Medulla oblongata (tissue), 1 donor: Measurements from ENCODE around the gene CDC42EP4.
"Not testable (repeated sequence)": the region's sequence is repeated elsewhere in the genome, so short reads cannot be mapped to it uniquely, and the experiment has no call there.

Experiments
- DNase-seq: peaks from one replicate; pipeline ENCODE4 v3.0.0-alpha.2; 2015; ENCODE audit errors: extremely low spot score

The CDC42EP4 gene

DNA sequence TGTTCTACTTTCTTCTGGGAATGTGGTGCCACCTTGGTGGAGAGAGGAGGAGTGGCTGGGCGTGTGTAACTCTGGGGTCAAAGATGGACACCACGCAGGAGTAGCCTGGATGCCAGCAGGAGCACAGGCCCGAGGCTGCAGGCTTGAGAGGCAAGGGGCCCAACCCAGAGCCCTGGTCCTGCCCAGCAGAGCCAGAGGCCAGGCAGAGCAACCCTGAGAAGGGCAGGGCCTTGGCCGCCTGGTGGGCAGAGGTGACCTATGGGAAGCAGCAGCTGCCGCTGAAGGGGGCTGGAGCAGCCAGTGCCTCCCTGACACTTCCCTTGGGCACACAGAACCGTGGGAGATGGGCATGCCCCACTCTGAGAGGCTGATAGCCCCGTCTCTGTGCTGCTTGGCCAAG is 32.1 kb downstream of the CDC42EP4 start:
- DNase-seq = no peak

DNA sequence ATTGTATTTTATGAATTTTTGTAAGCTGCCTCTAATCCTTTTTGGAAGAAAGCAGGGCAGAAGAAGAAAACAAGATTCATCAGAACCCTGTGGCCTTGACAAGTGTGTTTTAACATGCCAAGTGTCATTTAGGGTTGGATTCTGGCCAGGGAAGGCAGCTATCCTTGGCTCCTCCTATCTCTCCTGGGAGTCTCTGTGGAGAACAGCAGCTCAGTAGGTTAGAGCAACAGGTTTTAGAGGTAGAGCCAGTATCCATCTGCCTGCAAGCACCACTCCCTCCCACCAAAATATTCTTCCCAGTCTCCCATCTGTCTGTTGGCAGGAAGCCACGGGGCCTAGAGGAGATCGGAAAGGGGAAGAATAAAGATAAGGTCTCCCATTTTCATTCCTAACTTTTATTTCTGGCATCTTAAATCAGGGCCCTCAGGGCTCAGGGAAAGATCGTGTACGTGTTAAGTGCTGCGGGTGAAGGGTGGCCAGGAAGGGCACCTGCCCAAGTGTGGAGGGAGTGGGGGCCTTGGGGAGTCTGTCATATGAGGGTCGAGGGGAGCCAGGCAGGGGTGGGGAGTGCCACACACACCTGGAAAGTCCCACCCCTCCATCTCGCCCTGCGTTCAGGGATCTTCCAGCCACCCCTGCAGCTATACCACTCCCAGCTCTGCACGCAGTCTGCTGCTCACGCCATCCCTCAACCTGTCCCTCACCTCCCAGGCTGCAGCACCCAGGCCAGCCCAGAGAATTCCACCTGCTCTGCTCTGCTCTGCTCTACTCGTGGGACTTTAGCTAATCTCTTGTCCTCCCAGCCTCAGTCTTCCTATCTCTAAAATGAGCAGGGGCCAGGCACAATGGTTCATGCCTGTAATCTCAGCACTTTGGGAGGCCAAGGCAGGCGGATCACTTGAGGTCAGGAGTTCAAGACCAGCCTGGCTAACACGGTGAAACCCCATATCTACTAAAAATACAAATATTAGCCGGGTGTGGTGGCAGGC is 33.0 kb downstream of the CDC42EP4 start:
- no peak for DNase-seq

DNA sequence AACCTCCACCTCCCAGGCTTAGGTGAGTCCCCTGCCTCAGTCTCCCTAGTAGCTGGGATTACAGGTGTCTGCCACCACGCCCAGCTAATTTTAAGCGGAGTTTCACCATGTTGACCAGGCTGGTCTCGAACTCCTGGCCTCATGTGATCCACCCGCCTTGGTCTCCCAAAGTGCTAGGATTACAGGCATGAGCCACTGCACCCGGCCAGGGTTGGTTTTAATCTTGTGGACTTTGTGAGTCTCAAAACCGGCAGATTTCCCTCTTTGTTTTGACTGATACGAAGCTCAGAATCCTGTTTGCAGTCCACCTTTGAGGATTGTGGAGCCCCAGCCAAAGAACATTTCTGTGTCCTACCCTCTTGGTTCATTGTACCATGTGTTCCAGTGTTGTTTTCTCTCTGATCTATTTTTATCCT is 33.7 kb downstream of the CDC42EP4 start:
- DNase-seq = no peak

DNA sequence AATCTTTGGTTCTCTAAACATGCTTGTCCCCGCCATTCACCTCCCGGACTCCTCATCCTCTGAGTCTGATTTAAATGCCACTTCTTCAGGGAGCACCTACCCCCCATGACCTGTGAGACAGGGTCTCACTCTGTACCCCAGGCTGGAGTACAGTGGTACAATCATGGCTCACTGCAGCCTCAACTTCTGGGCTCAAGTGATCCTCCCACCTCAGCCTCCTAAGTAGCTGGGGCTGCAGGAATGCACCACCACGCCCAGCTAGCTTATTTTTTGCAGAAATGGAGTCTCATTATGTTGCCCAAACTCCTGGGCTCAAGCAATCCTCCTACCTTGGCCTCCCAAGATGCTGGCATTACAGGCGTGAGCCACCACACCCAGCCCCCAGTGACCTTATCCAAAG is 37.3 kb downstream of the CDC42EP4 start:
- DNase-seq = no peak

DNA sequence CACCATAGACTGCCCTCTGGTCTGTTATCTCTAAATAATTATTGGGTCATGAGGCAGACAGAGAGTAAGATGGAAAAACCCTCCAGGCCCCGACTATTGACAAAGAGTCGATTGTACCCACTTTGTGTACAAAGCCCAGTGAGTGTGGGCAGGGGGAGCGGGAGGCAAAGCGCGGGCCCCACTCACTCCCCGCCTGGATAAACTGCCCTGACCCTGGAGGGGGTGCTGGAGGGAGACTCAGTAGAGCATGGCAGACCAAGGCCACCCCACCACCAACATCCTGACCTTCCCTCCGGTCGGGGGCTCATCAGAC is 38.9 kb downstream of the CDC42EP4 start:
- peak; percentile 72 for DNase-seq

DNA sequence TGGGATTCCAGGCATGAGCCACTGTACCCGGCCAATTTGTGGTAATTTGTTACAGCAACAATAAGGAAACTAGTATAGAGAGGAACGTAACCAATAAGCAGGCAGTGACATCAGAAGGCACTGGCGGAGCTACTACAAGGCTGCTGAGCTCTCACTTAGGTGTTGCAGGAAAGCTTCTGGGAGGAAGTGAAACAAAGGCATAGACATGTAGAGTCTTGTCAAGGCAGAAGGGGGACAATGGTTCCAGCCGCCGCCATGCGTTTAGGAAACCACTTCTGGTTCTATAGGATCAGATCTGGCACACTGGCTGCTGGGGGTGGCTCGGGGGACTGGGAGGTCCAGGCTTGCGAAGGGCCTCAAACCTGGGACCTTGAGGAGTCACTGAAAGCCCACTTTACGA is 40.7 kb downstream of the CDC42EP4 start:
- DNase-seq = no peak

DNA sequence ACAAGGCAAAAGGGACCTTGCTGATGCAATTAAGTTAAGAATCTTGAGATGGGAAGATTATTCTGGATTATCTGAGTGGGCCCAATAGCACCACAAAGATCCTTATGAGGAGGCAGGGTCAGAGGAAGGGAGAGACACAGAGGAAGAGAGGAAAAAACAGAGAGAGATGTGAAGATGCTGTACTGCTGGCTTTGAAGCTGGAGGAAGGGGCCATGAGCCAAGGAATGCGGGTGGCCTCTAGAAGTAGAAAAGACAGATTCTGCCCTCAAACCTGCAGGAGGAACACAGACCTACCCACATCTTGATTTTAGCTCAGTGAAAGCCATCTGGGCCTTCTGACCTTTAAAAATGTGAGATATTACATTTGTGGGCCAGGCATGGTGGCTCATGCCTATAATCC is 42.0 kb downstream of the CDC42EP4 start:
- DNase-seq = no peak

DNA sequence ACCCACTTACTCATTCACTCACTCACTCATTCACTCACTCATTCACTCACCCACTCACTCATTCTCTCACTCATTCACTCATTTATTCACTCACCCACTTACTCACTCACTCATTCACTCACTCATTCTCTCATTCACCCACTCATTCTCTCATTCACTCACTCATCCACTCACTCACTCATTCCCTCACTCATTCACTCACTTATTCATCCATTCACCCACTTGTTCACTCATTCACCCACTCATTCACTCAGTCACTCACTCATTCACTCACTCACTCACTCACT is 42.5 kb downstream of the CDC42EP4 start:
- DNase-seq = no peak

DNA sequence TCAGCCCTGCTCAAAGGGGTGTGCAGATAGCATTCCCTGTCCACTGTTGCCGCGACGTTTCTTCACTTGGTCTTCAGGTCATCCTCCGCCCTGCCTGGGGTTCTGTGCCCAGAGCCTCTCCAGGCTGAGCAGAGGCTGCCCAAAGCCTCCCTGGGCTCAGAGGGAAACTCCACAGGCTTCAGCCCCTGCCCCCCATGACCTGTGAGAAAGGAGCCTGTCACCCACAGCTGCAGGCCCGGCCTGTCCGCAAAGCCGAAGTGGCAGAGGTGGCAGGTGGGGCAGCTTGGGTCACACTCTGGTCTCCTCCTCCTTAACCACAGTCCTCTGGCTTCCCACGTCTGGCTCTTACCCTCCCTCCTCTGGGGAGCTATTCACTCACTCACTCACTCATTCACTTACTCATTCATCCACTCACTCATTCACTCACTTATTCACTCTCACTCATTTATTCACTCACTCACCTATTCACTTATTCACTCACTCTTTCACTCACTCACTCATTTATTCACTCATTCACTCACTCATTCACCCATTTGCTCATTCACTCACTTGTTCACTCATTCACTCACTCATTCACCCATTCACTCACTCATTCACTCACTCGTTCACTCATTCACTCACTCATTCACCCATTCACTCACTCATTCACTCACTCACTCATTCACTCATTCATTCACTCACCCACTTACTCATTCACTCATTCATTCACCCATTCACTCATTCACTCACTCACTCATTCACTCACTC is 43.0 kb downstream of the CDC42EP4 start:
- no peak for DNase-seq

DNA sequence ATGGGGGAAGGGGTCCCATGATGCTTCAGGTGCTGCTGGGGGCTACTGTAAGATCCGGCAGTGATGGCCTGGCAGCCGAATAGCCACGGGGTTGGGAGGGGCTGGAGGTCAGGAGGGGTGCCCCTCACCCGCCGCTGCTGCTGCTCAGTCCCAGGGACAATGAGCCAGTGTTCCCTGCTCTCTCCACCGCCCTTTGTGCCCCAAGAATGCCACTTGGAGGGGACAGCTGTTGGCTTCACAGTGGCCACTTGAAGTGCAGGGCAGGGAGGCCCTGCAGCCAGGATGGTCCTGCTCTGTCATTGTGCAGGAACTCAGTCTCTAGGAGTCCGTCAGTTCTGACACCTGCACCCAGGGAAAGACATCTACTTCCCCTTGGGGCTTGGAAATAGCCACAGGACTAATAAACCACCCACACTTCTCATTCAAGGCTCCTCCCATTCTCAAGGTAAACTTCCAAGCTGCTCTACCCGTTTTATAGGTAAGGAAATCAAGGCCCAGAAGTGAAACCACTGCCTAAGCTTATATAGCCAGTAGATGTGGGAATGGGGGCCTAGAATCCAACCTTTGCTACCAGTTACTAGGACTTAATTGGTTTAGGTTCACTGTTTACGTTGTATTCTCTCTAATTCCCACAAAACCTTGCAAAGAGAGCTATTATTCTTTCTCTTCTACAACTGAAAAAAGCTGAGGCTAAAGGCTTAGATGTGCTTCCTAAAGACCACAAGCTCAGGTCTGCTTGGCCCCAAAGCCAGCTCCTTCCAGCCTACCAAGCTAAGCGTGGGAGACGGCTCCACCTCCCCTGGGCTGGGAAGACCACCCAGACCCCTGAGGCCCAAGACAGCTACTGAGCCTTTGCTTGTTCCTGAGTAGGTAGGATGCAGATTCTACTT is 43.9 kb downstream of the CDC42EP4 start:
- peak; percentile 94 for DNase-seq

DNA sequence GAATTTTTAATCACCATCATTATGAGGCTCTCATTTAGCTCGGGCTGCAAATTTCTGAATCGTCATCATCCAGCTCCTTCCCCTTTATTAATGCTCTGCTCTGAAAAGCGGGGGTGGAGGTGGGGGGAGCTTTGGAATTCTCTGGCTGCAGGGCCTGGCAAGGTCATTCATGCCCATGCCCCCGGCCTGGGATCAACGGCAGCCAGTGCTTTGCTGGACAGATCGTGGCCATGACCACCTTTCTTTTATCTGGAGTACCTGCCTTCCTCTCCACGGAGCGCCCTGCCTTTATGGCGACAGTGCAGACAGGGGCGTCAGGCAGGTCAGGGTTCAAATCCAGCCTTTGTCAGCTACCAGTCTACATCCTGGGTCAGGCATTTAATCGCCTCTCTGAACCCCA is 45.0 kb downstream of the CDC42EP4 start:
- DNase-seq = no peak

DNA sequence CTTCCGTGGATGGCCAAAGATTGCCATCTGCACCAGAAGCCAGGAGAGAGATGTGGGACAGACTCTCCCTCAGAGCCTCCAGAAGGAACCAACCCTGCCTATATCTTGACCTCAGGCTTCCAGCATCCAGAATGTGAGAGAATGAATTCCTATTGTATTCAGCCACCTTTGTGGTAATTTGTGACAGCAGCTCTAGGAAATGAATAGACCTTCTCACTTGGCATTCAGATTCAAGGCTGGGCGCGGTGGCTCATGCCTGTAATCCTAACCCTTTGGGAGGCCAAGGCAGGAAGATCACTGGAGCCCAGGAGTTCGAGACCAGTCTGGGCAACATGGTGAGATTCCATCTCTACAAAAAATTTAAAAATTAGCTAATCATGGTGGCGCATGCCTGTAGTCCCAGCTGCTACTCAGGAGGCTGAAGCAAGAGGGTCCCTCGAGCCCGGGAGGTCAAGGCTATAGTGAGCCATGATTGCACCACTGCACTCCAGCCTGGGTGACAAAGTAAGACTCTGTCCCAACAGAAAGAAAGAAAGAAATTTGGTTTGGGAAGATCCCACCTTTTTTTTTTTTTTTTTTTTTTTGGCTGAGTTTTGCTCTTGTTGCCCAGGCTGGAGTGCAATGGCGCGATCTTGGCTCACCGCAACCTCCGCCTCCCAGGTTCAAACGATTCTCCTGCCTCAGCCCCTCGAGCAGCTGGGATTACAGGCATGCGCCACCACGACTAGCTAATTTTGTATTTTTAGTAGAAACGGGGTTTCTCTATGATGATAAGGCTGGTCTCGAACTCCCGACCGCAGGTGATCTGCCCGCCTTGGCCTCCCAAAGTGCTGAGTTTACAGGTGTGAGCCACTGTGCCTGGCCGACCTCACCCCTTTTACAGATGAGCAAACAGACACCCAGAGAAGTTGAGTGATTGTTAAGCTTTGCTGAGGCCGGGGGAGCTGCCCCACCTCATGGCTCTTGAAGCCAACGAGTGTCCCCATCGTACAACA is 45.9 kb downstream of the CDC42EP4 start:
- no peak for DNase-seq

DNA sequence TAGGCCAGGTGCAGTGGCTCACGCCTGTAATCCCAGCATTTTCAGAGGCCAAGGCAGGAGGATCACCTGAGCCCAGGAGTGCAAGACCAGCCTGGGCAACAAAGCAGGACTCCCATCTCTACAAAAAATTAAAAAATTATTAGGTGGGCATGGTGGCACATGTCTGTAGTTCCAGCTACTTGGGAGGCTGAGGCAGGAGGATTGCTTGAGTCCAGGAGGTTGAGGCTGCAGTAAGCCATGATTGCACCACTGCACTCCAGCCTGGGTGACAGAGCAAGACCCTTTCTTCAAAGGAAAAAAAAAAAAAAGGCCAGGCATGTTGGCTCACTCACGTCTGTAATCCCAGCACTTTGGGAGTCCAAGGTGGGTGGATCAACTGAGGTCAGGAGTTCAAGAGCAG is 47.4 kb downstream of the CDC42EP4 start:
- DNase-seq = not testable (repeated sequence)

DNA sequence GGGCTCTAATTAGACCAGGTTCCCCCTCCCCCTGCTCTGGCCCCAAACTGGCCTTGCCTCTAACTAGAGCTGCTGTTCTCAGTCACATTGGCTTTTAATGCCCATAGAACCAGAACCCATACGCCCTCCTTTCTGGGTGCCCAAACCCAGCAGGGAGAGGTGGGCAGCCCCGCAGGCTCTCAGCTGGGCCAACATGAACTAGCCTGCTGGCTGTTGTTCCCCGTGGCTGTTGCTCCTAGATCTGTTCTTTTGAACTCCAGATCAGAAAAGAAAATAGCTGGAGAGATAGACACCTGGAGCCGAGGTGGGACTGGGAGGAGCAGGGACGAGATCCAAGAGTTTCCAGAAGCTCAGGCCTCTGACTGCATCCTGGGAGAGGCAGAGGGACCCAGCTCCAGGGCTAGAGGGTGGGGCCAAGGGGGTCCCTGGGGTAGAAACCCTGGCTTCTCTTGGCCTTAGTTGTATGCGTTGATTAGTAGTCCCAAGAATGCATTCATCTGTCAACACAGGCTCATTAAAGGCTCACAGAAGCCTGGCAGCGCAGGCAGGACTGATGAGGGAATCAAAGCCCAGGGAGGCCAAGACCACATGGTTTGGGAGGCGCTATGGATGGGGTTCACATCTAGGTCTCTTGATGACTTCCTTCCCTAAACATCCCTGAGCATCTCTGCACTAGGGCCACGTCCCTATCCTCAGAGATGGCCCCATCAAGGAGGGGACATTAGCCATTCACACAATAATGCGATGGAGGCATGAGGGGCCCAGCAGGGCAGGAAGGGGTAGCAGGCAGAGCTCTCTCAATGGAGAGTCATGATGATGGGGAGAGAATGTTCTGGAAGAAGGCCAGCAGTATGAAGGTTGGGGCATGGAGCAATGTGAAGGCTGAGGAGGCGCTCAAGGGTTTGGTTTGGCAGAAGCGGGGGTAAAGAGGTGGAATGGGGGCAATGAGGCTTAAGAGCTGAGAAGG is 48.8 kb downstream of the CDC42EP4 start:
- peak; percentile 26 for DNase-seq

DNA sequence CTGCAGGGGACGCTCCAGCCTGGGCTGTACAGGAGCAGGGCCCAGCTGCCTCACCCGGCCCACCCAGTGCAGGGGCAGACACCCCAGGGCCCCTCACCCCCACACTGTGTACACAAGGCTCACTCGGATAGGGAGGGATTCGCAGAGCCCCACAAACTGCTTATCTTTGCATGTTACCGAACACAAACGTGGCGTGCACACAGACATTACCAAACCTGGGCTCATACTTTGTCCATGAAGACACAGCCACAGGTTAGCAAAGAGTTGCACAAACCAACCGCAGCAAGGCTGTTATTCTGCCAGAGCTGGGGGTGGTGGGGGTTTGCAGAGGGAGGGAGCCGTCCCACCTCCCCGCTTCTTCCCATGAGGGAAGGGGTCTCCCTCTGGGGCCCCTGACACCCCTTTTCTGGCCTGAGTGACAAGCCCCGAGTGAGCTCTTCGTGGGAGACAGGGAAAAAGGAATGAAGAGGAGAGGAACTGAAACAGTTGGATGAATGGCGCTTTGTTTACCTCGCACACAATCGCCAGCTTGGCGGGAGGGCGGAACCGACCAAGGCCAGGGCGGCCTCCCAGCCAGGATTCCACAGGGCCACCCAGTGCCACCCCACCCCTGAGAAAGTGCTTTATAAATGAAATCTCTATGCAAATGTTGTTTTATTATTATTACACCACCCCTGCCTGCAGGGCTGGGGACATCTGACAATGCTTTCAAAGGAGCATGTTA is 49.7 kb downstream of the CDC42EP4 start:
- peak; percentile 87 for DNase-seq

DNA sequence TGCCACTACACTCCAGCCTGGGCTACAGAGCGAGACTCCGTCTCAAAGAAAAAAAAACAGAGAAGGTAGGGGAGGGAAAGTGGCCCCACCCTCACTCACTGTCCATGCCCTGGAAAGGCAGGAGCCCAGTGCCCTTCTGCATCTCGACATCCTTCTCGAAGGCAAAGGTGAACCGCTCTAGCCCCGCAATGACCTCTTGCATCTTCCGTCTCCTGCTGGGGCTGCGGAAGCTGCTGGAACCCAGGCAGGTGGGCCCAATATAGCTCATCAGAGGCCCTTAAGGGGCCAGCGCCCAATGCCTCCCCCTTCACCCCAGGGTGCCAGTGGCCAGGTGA is 50.2 kb downstream of the CDC42EP4 start, which contains the start of gene CPSF4L:
TSS of gene CPSF4L (minus strand) at position 264 of the 335 bp plus-strand sequence. CDS start at position 202, 62 bp downstream.
- no peak for DNase-seq

DNA sequence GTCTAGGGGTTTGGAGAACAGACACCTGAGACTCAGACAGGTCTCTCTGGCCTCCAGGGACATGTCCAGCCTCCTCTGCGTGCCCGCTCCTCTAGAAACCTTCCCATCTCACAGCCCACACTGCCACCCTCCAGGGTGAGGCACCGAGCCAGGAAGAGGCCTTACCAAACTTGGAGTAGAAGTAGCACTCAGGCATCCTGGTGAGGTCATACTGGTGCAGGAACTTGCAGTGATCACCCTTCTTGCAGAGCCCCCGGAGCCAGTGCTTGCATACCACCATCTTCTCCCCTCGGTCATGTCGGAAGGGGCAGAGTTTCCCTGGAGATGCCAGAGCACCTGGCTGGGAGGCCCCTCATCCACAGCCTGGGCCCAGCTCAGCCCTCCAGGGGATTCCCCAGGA is 54.3 kb downstream of the CDC42EP4 start:
- DNase-seq = no peak

DNA sequence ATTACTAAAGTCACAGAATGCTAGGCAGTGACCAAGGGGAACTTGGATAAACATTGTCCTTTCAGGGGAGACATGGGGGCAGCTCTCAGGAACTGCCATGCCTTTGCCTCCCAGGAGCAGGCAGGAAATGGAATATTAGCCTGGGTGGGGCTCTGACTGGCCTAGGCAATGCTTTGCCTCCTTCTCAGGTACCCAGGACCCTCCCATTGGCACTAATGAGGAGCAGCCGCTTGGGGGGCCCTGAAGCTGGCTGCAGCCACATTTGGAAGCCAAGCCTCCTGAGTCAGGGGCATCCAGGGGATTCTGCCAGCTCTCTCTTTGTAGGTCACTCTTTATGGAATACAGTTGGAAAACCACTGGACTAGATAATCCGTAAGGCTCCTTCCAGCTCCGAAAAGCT is 55.6 kb downstream of the CDC42EP4 start:
- DNase-seq = no peak

DNA sequence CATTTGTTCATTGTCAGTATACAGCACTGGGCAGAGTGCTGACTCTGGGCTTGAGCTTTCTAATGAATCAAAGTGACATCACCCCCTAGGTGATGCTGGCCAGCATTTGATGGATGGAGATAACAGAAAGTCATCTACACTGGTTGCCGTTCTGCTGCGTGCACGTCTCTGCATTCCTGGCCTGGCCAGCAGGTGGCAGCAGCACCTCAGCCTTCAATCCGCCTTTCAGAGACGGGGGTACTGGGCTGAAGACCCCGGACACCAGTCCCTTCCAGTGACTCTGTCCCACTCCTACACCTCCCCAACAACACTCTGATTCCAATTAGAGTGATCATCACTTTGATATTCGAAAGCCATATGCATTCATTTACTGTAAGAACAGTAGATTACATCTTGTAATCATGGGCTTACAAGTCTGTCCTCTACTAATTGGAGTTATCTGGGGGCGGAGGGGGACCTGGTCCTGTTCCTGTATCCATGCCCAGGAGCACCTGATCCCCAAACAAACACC is 56.1 kb downstream of the CDC42EP4 start:
- DNase-seq = peak; percentile 66
